ENCODE measurements around the gene GASK1A.

Gene GASK1A

GRCh38 chr3:42988097-42988496, 9.0 kb downstream of the GASK1A start:
- no peak overlapping the region for H3K4me3 ChIP-seq (ENCODE audit: low read length)
- H3K9ac ChIP-seq (ENCODE audit: low read length): no peak overlapping the region

GRCh38 chr3:42988566-42988965, 9.5 kb downstream of the GASK1A start:
- Histone ChIP-seq H3K4me1 (ENCODE audit: control insufficient read depth, insufficient read depth, low read length) (peaks cover 5% of the 10 kb centered on the region), H3K9ac (ENCODE audit: low read length) (no peak overlapping the region), H3K4me3 (ENCODE audit: low read length) (no peak overlapping the region), H3K27me3 (ENCODE audit: control insufficient read depth, insufficient read depth, low read length) (no peaks in the 10 kb centered on the region), H3K36me3 (ENCODE audit: control insufficient read depth, insufficient read depth, low read length) (no peaks in the 10 kb centered on the region), H3K9me3 (ENCODE audit: control insufficient read depth, low read length) (no peaks in the 10 kb centered on the region)

More at GRCh38 chr3:42988097-42988496, 9.0 kb downstream of the GASK1A start:
- Histone ChIP-seq H3K9me3 (ENCODE audit: control insufficient read depth, low read length) (no peaks in the 10 kb centered on the region), H3K4me1 (ENCODE audit: control insufficient read depth, insufficient read depth, low read length) (peaks cover 5% of the 10 kb centered on the region), H3K36me3 (ENCODE audit: control insufficient read depth, insufficient read depth, low read length) (no peaks in the 10 kb centered on the region), H3K27me3 (ENCODE audit: control insufficient read depth, insufficient read depth, low read length) (no peaks in the 10 kb centered on the region)

GRCh38 chr3:42991341-42992315, 12.5 kb downstream of the GASK1A start:
- Histone ChIP-seq H3K4me3 (ENCODE audit: low read length) (no peak overlapping the region), H3K9me3 (ENCODE audit: control insufficient read depth, low read length) (no peaks in the 10 kb centered on the region), H3K9ac (ENCODE audit: low read length) (no peak overlapping the region), H3K4me1 (ENCODE audit: control insufficient read depth, insufficient read depth, low read length) (peaks cover 5% of the 10 kb centered on the region), H3K36me3 (ENCODE audit: control insufficient read depth, insufficient read depth, low read length) (no peaks in the 10 kb centered on the region), H3K27me3 (ENCODE audit: control insufficient read depth, insufficient read depth, low read length) (no peaks in the 10 kb centered on the region)

GRCh38 chr3:42994595-42994994, 15.5 kb downstream of the GASK1A start:
- no peaks in the 10 kb centered on the region for H3K9me3 ChIP-seq (ENCODE audit: control insufficient read depth, low read length)
- H3K27me3 ChIP-seq (ENCODE audit: control insufficient read depth, insufficient read depth, low read length): no peaks in the 10 kb centered on the region
- H3K4me3 ChIP-seq (ENCODE audit: low read length): no peak overlapping the region
- no peaks in the 10 kb centered on the region for H3K36me3 ChIP-seq (ENCODE audit: control insufficient read depth, insufficient read depth, low read length)
- no peak overlapping the region for H3K9ac ChIP-seq (ENCODE audit: low read length)
- no peaks in the 10 kb centered on the region for H3K4me1 ChIP-seq (ENCODE audit: control insufficient read depth, insufficient read depth, low read length)

- H3K4me1 ChIP-seq (ENCODE audit: control insufficient read depth, insufficient read depth, low read length): no peaks in the 10 kb centered on the region
- no peaks in the 10 kb centered on the region for H3K9me3 ChIP-seq (ENCODE audit: control insufficient read depth, low read length)
- no peaks in the 10 kb centered on the region for H3K36me3 ChIP-seq (ENCODE audit: control insufficient read depth, insufficient read depth, low read length)
Measured at GRCh38 chr3:42996021-42996420, 16.9 kb downstream of the GASK1A start.

GRCh38 chr3:42996633-42997075, 17.5 kb downstream of the GASK1A start:
- Histone ChIP-seq H3K9me3 (ENCODE audit: control insufficient read depth, low read length) (no peaks in the 10 kb centered on the region), H3K36me3 (ENCODE audit: control insufficient read depth, insufficient read depth, low read length) (no peaks in the 10 kb centered on the region), H3K27me3 (ENCODE audit: control insufficient read depth, insufficient read depth, low read length) (no peaks in the 10 kb centered on the region), H3K4me3 (ENCODE audit: low read length) (no peak overlapping the region), H3K4me1 (ENCODE audit: control insufficient read depth, insufficient read depth, low read length) (no peaks in the 10 kb centered on the region), H3K9ac (ENCODE audit: low read length) (no peak overlapping the region)

More at GRCh38 chr3:42996021-42996420, 16.9 kb downstream of the GASK1A start:
- H3K27me3 ChIP-seq (ENCODE audit: control insufficient read depth, insufficient read depth, low read length): no peaks in the 10 kb centered on the region
- no peak overlapping the region for H3K4me3 ChIP-seq (ENCODE audit: low read length)
- H3K9ac ChIP-seq (ENCODE audit: low read length): no peak overlapping the region

- Histone ChIP-seq H3K4me3 (ENCODE audit: low read length) (no peak overlapping the region), H3K9ac (ENCODE audit: low read length) (no peak overlapping the region), H3K27me3 (ENCODE audit: control insufficient read depth, insufficient read depth, low read length) (no peaks in the 10 kb centered on the region), H3K4me1 (ENCODE audit: control insufficient read depth, insufficient read depth, low read length) (no peaks in the 10 kb centered on the region), H3K36me3 (ENCODE audit: control insufficient read depth, insufficient read depth, low read length) (no peaks in the 10 kb centered on the region), H3K9me3 (ENCODE audit: control insufficient read depth, low read length) (no peaks in the 10 kb centered on the region)
Measured at GRCh38 chr3:42999212-42999611, 20.1 kb downstream of the GASK1A start.

- H3K36me3 ChIP-seq (ENCODE audit: control insufficient read depth, insufficient read depth, low read length): no peaks in the 10 kb centered on the region
- H3K27me3 ChIP-seq (ENCODE audit: control insufficient read depth, insufficient read depth, low read length): no peaks in the 10 kb centered on the region
- no peak overlapping the region for H3K9ac ChIP-seq (ENCODE audit: low read length)
- no peaks in the 10 kb centered on the region for H3K9me3 ChIP-seq (ENCODE audit: control insufficient read depth, low read length)
- H3K4me1 ChIP-seq (ENCODE audit: control insufficient read depth, insufficient read depth, low read length): no peaks in the 10 kb centered on the region
- H3K4me3 ChIP-seq (ENCODE audit: low read length): no peak overlapping the region
Measured at GRCh38 chr3:42999632-43000031, 20.5 kb downstream of the GASK1A start.

GRCh38 chr3:43000387-43000786, 21.3 kb downstream of the GASK1A start:
- no peaks in the 10 kb centered on the region for H3K9me3 ChIP-seq (ENCODE audit: control insufficient read depth, low read length)
- no peak overlapping the region for H3K4me3 ChIP-seq (ENCODE audit: low read length)
- no peaks in the 10 kb centered on the region for H3K4me1 ChIP-seq (ENCODE audit: control insufficient read depth, insufficient read depth, low read length)
- no peaks in the 10 kb centered on the region for H3K27me3 ChIP-seq (ENCODE audit: control insufficient read depth, insufficient read depth, low read length)
- no peak overlapping the region for H3K9ac ChIP-seq (ENCODE audit: low read length)
- no peaks in the 10 kb centered on the region for H3K36me3 ChIP-seq (ENCODE audit: control insufficient read depth, insufficient read depth, low read length)

- Histone ChIP-seq H3K27me3 (ENCODE audit: control insufficient read depth, insufficient read depth, low read length) (no peaks in the 10 kb centered on the region), H3K9ac (ENCODE audit: low read length) (no peak overlapping the region), H3K9me3 (ENCODE audit: control insufficient read depth, low read length) (no peaks in the 10 kb centered on the region), H3K36me3 (ENCODE audit: control insufficient read depth, insufficient read depth, low read length) (no peaks in the 10 kb centered on the region), H3K4me3 (ENCODE audit: low read length) (no peak overlapping the region), H3K4me1 (ENCODE audit: control insufficient read depth, insufficient read depth, low read length) (no peaks in the 10 kb centered on the region)
Measured at GRCh38 chr3:43001094-43001553, 22.0 kb downstream of the GASK1A start.

GRCh38 chr3:43001556-43002121, 22.5 kb downstream of the GASK1A start:
- peak overlapping the region; percentile 10 for H3K9ac ChIP-seq (ENCODE audit: low read length)
- no peaks in the 10 kb centered on the region for H3K9me3 ChIP-seq (ENCODE audit: control insufficient read depth, low read length)

GRCh38 chr3:43004282-43004681, 25.2 kb downstream of the GASK1A start:
- Histone ChIP-seq H3K9me3 (ENCODE audit: control insufficient read depth, low read length) (no peaks in the 10 kb centered on the region), H3K27me3 (ENCODE audit: control insufficient read depth, insufficient read depth, low read length) (no peaks in the 10 kb centered on the region), H3K4me1 (ENCODE audit: control insufficient read depth, insufficient read depth, low read length) (no peaks in the 10 kb centered on the region), H3K36me3 (ENCODE audit: control insufficient read depth, insufficient read depth, low read length) (no peaks in the 10 kb centered on the region), H3K9ac (ENCODE audit: low read length) (no peak overlapping the region), H3K4me3 (ENCODE audit: low read length) (no peak overlapping the region)

More at GRCh38 chr3:43001556-43002121, 22.5 kb downstream of the GASK1A start:
- Histone ChIP-seq H3K4me3 (ENCODE audit: low read length) (no peak overlapping the region), H3K27me3 (ENCODE audit: control insufficient read depth, insufficient read depth, low read length) (no peaks in the 10 kb centered on the region), H3K4me1 (ENCODE audit: control insufficient read depth, insufficient read depth, low read length) (no peaks in the 10 kb centered on the region), H3K36me3 (ENCODE audit: control insufficient read depth, insufficient read depth, low read length) (no peaks in the 10 kb centered on the region)
